EH (cell line): ENCODE results near the gene STX18.
"Not testable (repeated sequence)": the region's sequence is repeated elsewhere in the genome, so short reads cannot be mapped to it uniquely, and the experiment has no call there.

Experiments used
- DNase-seq: peaks from one replicate; pipeline ENCODE4 v3.0.0-alpha.2; 2015; ENCODE audit warnings: low read depth

The STX18 gene

GRCh38 chr4:4437798-4438470 is 103.9 kb downstream of the STX18 start:
- DNase-seq = no peak

- no peak for DNase-seq
These were observed 105.5 kb downstream of the STX18 start for GRCh38 chr4:4436244-4436823.

- DNase-seq = no peak
These were observed 107.9 kb downstream of the STX18 start for GRCh38 chr4:4433941-4434340.

GRCh38 chr4:4432341-4433125 is 109.3 kb downstream of the STX18 start:
- no peak for DNase-seq

- DNase-seq = peak; percentile 96
These were observed 111.2 kb downstream of the STX18 start for GRCh38 chr4:4430492-4431195.

GRCh38 chr4:4428966-4429875 is 112.6 kb downstream of the STX18 start:
- no peak for DNase-seq

GRCh38 chr4:4427886-4428285 is 114.0 kb downstream of the STX18 start:
- no peak for DNase-seq

- DNase-seq = no peak
These were observed 114.6 kb downstream of the STX18 start for GRCh38 chr4:4427121-4427870.

- no peak for DNase-seq
These were observed 115.2 kb downstream of the STX18 start for GRCh38 chr4:4426511-4427120.

GRCh38 chr4:4425696-4426095 is 116.2 kb downstream of the STX18 start:
- DNase-seq = no peak

GRCh38 chr4:4425119-4425690 is 116.6 kb downstream of the STX18 start:
- no peak for DNase-seq

- no peak for DNase-seq
These were observed 117.2 kb downstream of the STX18 start for GRCh38 chr4:4424499-4425115.

GRCh38 chr4:4423706-4424498 is 117.9 kb downstream of the STX18 start:
- DNase-seq = no peak

- DNase-seq = no peak
These were observed 118.9 kb downstream of the STX18 start for GRCh38 chr4:4422856-4423499.

- not testable (repeated sequence) for DNase-seq
These were observed 119.7 kb downstream of the STX18 start for GRCh38 chr4:4422117-4422516.

- DNase-seq = no peak
These were observed 120.5 kb downstream of the STX18 start for GRCh38 chr4:4421356-4421755.

GRCh38 chr4:4420421-4420820 is 121.4 kb downstream of the STX18 start:
- no peak for DNase-seq

- no peak for DNase-seq
These were observed 122.0 kb downstream of the STX18 start for GRCh38 chr4:4419896-4420295.
